Activated T-cell treated with anti-CD3 and anti-CD28 coated beads for 48 hours (primary cell): ENCODE results near the gene SORD.
"Not testable (repeated sequence)": the region's sequence is repeated elsewhere in the genome, so short reads cannot be mapped to it uniquely, and the experiment has no call there.

Experiments
- DNase-seq: peaks from one replicate; pipeline ENCODE4 v3.0.0-alpha.2; 2020; ENCODE audit warnings: low read depth

Gene SORD

GRCh38 chr15:45062301-45062700 is 39.3 kb downstream of the SORD start:
- DNase-seq, result not testable (repeated sequence)

GRCh38 chr15:45064386-45064785 is 41.4 kb downstream of the SORD start:
- DNase-seq, result no peak

- not testable (repeated sequence) for DNase-seq
Observed at GRCh38 chr15:45069942-45070360, 47.0 kb downstream of the SORD start.

- not testable (repeated sequence) for DNase-seq
Observed at GRCh38 chr15:45073602-45074001, 50.6 kb downstream of the SORD start.

GRCh38 chr15:45075440-45076320 is 52.7 kb downstream of the SORD start:
- DNase-seq, result not testable (repeated sequence)

- DNase-seq, result not testable (repeated sequence)
Observed at GRCh38 chr15:45077391-45077790, 54.4 kb downstream of the SORD start.

GRCh38 chr15:45079201-45079600 is 56.2 kb downstream of the SORD start:
- DNase-seq, result not testable (repeated sequence)

- not testable (repeated sequence) for DNase-seq
Observed at GRCh38 chr15:45079628-45080246, 56.7 kb downstream of the SORD start.

- not testable (repeated sequence) for DNase-seq
Observed at GRCh38 chr15:45080593-45080992, 57.6 kb downstream of the SORD start.

- DNase-seq, result not testable (repeated sequence)
Observed at GRCh38 chr15:45082412-45082811, 59.4 kb downstream of the SORD start.

- no peak for DNase-seq
Observed at GRCh38 chr15:45083223-45083622, 60.2 kb downstream of the SORD start.

- DNase-seq, result no peak
Observed at GRCh38 chr15:45084163-45084562, 61.2 kb downstream of the SORD start.

- DNase-seq, result no peak
Observed at GRCh38 chr15:45087513-45087912, 64.5 kb downstream of the SORD start.

GRCh38 chr15:45088801-45089711 is 66.1 kb downstream of the SORD start:
- DNase-seq, result no peak

- no peak for DNase-seq
Observed at GRCh38 chr15:45089712-45090373, 66.8 kb downstream of the SORD start.

GRCh38 chr15:45091161-45091560 is 68.2 kb downstream of the SORD start:
- no peak for DNase-seq

GRCh38 chr15:45091576-45091975 is 68.6 kb downstream of the SORD start:
- no peak for DNase-seq

GRCh38 chr15:45093013-45093412 is 70.0 kb downstream of the SORD start:
- DNase-seq, result no peak

- no peak for DNase-seq
Observed at GRCh38 chr15:45093622-45094357, 70.8 kb downstream of the SORD start.

- DNase-seq, result no peak
Observed at GRCh38 chr15:45094358-45094730, 71.3 kb downstream of the SORD start.

- DNase-seq, result no peak
Observed at GRCh38 chr15:45095661-45096060, 72.7 kb downstream of the SORD start.
